H1 (cell line): ENCODE data around the gene CEACAM7. TPM values are rescaled to one million over a fixed set of nuclear protein-coding genes. Genes with fewer than 3 reads are reported as not detected.

Experiments used
- NANOG ChIP-seq: IDR thresholded peaks from 2 replicates; pipeline ENCODE4 v1.6.1; 2011; ENCODE audit warnings: low read length, low read depth, mild to moderate bottlenecking, inconsistent platforms; ENCODE audit not compliant: insufficient read depth, poor library complexity, severe bottlenecking
- TAF1 ChIP-seq: IDR thresholded peaks from 2 replicates; pipeline ENCODE4 v1.6.1; 2011; ENCODE audit warnings: mild to moderate bottlenecking, low read depth, low read length
- polyA plus RNA-seq, 7 experiments: library from polyadenylated mRNA; depleted of rRNA in 3 of 7; stranded (reverse) in 5 of 7; unstranded in 2 of 7; fragments of >200 nt in 5 of 7; fragments of 200-250 nt in 2 of 7; gene quantifications; 1 replicate in 5 of 7; 2 replicates in 1 of 7; 4 replicates in 1 of 7; pipeline versions ENCODE4 v1.2.1 to v1.2.3, GENCODE V29; 2011 to 2013; ENCODE audit warnings: missing spikeins in 2 of 7, mixed read lengths in 2 of 7
- total RNA-seq: library from RNA; stranded (reverse); fragmentation: NEBNext Ultra II Directional; extraction: Animal tissue kit (Norgen Biotek cat#: 25700); gene quantifications from 2 replicates; pipeline ENCODE4 v1.2.1, GENCODE V29; 2021

Gene CEACAM7
- total and polyA plus RNA-seq, 2 of the 8 experiments (the other 6 are each of a cell fraction or from before 2014, with no cell fraction given), result not detected

GRCh38 chr19:41734156-41734555, 46.1 kb upstream of the CEACAM7 start (continued):
- TF ChIP-seq NANOG (no peak), TAF1 (no peak)
